BE2C (cell line): ENCODE measurements around the gene TAS2R3.
"Not testable (repeated sequence)": the region's sequence is repeated elsewhere in the genome, so short reads cannot be mapped to it uniquely, and the experiment has no call there.

Source experiments
- DNase-seq: peaks from one replicate; pipeline ENCODE4 v3.0.0-alpha.2; 2020
- H3K27me3 ChIP-seq: fragments of 250-450 bp; sonication (Bioruptor Pico); 2 replicates; pipeline ENCODE4 v1.5.1; 2020; ENCODE audit warnings: mild to moderate bottlenecking
- H3K36me3 ChIP-seq: fragments of 250-450 bp; sonication (Bioruptor Pico); 2 replicates; pipeline ENCODE4 v1.5.1; 2020; ENCODE audit warnings: mild to moderate bottlenecking
- H3K4me1 ChIP-seq: fragments of 250-450 bp; sonication (Bioruptor Pico); 2 replicates; pipeline ENCODE4 v1.5.1; 2020
- H3K4me3 ChIP-seq: 2 replicates; pipeline ENCODE4 v1.5.1; 2011; ENCODE audit warnings: low read depth, low read length
- H3K9me3 ChIP-seq: fragments of 250-450 bp; sonication (Bioruptor Pico); 2 replicates; pipeline ENCODE4 v1.5.1; 2020
- CTCF ChIP-seq: IDR thresholded peaks from 2 replicates; pipeline ENCODE4 v1.5.1; 2012; ENCODE audit warnings: mild to moderate bottlenecking, low read depth, low read length

TAS2R3 gene

DNA sequence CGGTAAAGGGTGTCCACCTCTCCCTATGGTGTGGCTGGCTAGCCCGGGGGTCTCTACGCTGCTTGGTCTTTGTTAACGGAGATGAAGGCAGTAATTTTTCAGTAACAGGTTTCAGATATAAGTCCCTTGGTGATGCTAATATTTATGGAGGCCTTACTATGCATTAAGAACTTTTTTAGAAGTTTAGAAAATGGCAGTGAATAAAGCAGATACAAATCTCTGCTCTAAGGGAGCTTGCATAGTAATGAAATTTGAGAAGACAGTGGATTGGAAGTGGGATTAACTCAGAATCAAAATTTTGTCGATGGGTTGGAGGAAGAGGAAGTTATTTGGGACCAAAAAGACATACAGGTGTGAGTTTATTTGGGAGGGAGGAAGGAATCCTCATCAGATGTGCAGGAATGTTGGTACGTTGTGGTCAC, 25.3 kb upstream of the TAS2R3 start:
- H3K27me3 ChIP-seq = no peaks in the 10 kb centered on the region
- no peaks in the 10 kb centered on the region; the same call in 1 of the 2 replicates for H3K4me1 ChIP-seq
- no peak for TF ChIP-seq CTCF
- peaks cover 37% of the 10 kb centered on the region for H3K36me3 ChIP-seq
- DNase-seq = no peak
- peak overlapping the region; percentile 91 for H3K4me3 ChIP-seq
- H3K9me3 ChIP-seq = no peaks in the 10 kb centered on the region

DNA sequence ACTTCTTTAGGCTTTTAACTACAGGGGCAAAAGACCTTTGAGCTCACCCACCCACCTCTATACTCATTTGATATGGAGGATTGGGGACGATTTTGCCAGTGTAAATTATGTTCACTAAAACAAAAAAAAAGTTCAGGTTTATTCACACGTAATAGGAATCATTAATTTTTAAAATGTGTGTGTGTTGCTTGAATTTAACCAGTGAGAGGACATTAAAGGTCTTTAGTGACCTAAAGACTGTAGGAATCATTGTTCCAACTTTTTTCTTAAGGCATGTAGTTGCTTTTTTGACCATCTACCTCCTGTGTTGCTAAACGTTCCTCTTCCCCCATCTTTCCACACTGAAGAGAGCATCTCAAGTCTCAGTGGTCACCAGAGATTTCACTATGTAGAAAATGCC, 24.6 kb upstream of the TAS2R3 start:
- Histone ChIP-seq H3K4me1 (no peaks in the 10 kb centered on the region; the same call in 1 of the 2 replicates), H3K36me3 (peaks cover 43% of the 10 kb centered on the region)
- no peak for TF ChIP-seq CTCF

GRCh38 chr7:141742229-141742628, 21.7 kb upstream of the TAS2R3 start:
- no peak for TF ChIP-seq CTCF
- DNase-seq = no peak
- Histone ChIP-seq H3K9me3 (no peaks in the 10 kb centered on the region), H3K36me3 (peaks cover 71% of the 10 kb centered on the region), H3K27me3 (no peaks in the 10 kb centered on the region), H3K4me1 (no peaks in the 10 kb centered on the region; the same call in 1 of the 2 replicates), H3K4me3 (no peak overlapping the region)

More for the DNA sequence above, 24.6 kb upstream of the TAS2R3 start:
- no peak for DNase-seq
- H3K9me3 ChIP-seq = no peaks in the 10 kb centered on the region
- no peaks in the 10 kb centered on the region for H3K27me3 ChIP-seq
- H3K4me3 ChIP-seq = peak overlapping the region; percentile 91

DNA sequence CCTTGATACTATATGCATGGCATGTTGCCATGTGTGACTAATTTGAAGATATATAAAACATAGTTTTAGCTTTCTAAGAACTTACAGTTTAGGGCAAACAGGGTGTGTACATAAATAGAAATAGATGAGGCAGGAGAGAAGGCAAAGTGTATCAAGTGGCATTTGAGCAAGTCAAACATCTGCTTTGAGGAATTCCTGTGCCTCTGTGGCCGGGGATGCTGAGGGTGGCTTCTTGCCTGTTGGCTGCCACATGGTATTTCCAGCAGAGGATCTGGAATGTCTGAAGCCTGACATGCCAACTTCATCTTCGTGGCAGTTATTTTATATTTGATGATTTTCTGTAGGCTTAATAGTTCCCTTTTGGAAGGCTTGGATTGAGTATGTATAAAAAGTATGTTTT, 19.8 kb upstream of the TAS2R3 start:
- peaks cover 82% of the 10 kb centered on the region for H3K36me3 ChIP-seq

GRCh38 chr7:141748396-141748795, 15.5 kb upstream of the TAS2R3 start:
- Histone ChIP-seq H3K4me3 (no peak overlapping the region), H3K9me3 (no peaks in the 10 kb centered on the region), H3K36me3 (peaks cover 88% of the 10 kb centered on the region), H3K4me1 (no peaks in the 10 kb centered on the region), H3K27me3 (no peaks in the 10 kb centered on the region)
- no peak for DNase-seq
- no peak for TF ChIP-seq CTCF

More for the DNA sequence above, 19.8 kb upstream of the TAS2R3 start:
- DNase-seq = no peak
- H3K4me1 ChIP-seq = no peaks in the 10 kb centered on the region; the same call in 1 of the 2 replicates
- H3K9me3 ChIP-seq = no peaks in the 10 kb centered on the region
- TF ChIP-seq CTCF = no peak
- H3K27me3 ChIP-seq = no peaks in the 10 kb centered on the region
- no peak overlapping the region for H3K4me3 ChIP-seq

GRCh38 chr7:141751904-141752303, 12.0 kb upstream of the TAS2R3 start:
- not testable (repeated sequence) for H3K27me3 ChIP-seq, H3K9me3 ChIP-seq, H3K4me3 ChIP-seq, H3K4me1 ChIP-seq, DNase-seq
- H3K36me3 ChIP-seq = peaks cover 67% of the 10 kb centered on the region

- DNase-seq = peak; percentile 16
- no peaks in the 10 kb centered on the region for H3K4me1 ChIP-seq
- H3K36me3 ChIP-seq = peaks cover 64% of the 10 kb centered on the region
- H3K9me3 ChIP-seq = no peaks in the 10 kb centered on the region
- no peaks in the 10 kb centered on the region for H3K27me3 ChIP-seq
- no peak overlapping the region for H3K4me3 ChIP-seq
- TF ChIP-seq CTCF = peak; percentile 52
Measured at GRCh38 chr7:141752634-141753033, 11.3 kb upstream of the TAS2R3 start.
